MG63 (cell line): Measurements from ENCODE around the gene ARID3B. TPM values are rescaled to one million over a fixed set of nuclear protein-coding genes. Genes with fewer than 3 reads are reported as not detected.
"Not testable (repeated sequence)": the region's sequence is repeated elsewhere in the genome, so short reads cannot be mapped to it uniquely, and the experiment has no call there.

Experiments used
- DNase-seq: peaks from one replicate; pipeline ENCODE4 v3.0.0-alpha.2; 2020
- H3K27me3 ChIP-seq: fragments of 250-450 bp; sonication (Bioruptor Pico); 2 replicates; pipeline ENCODE4 v1.5.1; 2020; ENCODE audit warnings: mild to moderate bottlenecking, moderate library complexity
- H3K36me3 ChIP-seq: fragments of 250-450 bp; sonication (Bioruptor Pico); 2 replicates; pipeline ENCODE4 v1.5.1; 2020; ENCODE audit warnings: mild to moderate bottlenecking, moderate library complexity
- H3K4me3 ChIP-seq: fragments of 250-450 bp; sonication (Bioruptor Pico); 2 replicates; pipeline ENCODE4 v1.5.1; 2020; ENCODE audit warnings: mild to moderate bottlenecking, moderate library complexity
- H3K9me3 ChIP-seq: fragments of 250-450 bp; sonication (Bioruptor Pico); 2 replicates; pipeline ENCODE4 v1.5.1; 2020; ENCODE audit warnings: mild to moderate bottlenecking, moderate library complexity
- total RNA-seq: library from RNA; depleted of rRNA; stranded (reverse); fragments of >200 nt; shearing (Covaris generic); gene quantifications from 2 replicates; pipeline ENCODE4 v1.2.3, GENCODE V29; 2014; ENCODE audit warnings: low replicate concordance; rRNA removed

ARID3B gene, protein sequence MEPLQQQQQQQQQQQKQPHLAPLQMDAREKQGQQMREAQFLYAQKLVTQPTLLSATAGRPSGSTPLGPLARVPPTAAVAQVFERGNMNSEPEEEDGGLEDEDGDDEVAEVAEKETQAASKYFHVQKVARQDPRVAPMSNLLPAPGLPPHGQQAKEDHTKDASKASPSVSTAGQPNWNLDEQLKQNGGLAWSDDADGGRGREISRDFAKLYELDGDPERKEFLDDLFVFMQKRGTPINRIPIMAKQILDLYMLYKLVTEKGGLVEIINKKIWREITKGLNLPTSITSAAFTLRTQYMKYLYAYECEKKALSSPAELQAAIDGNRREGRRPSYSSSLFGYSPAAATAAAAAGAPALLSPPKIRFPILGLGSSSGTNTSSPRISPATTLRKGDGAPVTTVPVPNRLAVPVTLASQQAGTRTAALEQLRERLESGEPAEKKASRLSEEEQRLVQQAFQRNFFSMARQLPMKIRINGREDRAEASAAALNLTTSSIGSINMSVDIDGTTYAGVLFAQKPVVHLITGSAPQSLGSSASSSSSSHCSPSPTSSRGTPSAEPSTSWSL
- 0.10 and 1.3 TPM in 2 replicates for total RNA-seq

DNA sequence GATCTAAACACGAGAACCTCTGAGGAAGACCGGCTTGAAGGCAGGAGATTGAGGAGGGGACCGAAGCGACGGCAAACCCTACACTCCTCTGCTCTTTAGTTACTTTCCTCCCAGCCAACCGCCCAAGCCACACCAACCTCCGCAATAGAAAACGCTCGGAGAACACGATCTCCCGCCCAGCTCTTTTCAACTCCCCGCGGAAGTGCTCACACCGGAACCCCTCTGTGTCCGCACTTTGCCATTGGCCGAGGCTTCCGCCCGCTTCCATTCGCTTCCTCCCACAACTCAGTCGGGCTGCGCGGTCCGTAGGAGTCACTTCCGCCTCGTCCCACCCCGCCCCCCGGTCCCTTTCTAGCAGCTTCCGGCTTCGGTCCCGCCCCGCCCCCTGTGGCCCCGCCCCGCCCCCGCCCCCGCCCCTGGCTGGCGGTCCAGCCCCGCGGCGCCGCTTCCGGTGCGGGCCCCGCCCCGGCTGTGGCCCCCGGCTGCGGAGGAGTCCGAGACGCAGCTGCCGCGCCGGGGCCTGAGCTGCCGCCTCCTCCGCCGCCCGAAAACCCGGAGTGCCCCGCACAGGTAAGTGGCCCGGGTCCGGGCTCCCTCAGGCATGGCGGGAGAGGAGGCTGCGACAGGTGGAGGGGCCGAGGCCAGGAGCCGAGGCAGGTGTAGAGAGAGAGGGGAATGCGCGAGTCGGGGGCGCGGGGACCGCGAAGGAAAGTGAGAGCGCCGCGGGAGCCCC, at the start of gene ARID3B:
ARID3B (plus strand) TSS at position 460 of the 733 bp plus-strand sequence. CDS start 2,717 bp downstream, outside the sequence.
- peak; percentile 99 for DNase-seq
- peaks cover 8% of the 10 kb centered on the region for H3K36me3 ChIP-seq
- H3K9me3 ChIP-seq: no peaks in the 10 kb centered on the region
- H3K27me3 ChIP-seq: no peaks in the 10 kb centered on the region; the same call in 1 of the 2 replicates
- H3K4me3 ChIP-seq: peak within 1 kb of the TSS; percentile 89

DNA sequence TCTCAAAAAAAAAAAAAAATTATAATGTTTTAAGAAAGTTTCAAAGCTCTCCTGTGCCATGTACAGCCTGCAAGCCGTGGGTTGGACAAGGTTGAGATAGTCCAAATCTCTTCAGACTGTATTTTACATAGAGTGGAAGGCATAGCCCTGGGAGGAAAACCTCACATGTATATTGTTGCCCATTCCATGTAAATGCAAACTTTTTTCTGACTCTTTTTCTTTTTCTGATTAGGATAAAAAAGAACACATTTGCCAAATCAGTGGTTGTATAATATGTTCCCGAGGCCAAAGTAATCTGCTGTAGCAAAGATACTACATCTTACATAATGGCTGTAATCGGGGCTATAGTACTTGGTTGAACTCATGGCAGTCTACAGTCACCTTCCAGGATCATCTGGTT, 44.4 kb upstream of the ARID3B start:
- Histone ChIP-seq H3K4me3 (no peak overlapping the region), H3K9me3 (no peaks in the 10 kb centered on the region)

DNA sequence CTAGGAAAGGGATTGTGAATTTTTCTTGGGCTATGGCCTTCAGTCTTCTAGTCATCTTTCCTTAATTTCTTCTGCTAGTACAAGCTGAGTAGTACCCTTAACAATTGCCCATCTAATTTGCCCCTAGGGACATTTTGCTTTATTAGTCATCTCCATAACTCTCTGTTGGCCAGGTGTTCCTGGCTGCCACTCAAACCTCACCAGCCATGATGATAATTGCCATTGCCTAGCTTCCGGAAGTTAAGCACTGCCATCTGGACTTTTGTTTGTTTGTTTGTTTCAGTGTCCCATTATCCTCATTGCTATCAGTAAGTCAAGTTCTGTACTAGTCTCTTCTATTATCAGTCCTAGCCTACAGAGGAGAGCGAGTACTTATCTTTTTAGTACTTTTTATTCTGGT, 43.4 kb upstream of the ARID3B start:
- Histone ChIP-seq H3K4me3 (no peak overlapping the region), H3K9me3 (no peaks in the 10 kb centered on the region), H3K36me3 (no peaks in the 10 kb centered on the region; the same call in 1 of the 2 replicates), H3K27me3 (no peaks in the 10 kb centered on the region)
- peak; percentile 35 for DNase-seq

More for the DNA sequence above, 44.4 kb upstream of the ARID3B start:
- H3K36me3 ChIP-seq: no peaks in the 10 kb centered on the region
- H3K27me3 ChIP-seq: no peaks in the 10 kb centered on the region
- no peak for DNase-seq

DNA sequence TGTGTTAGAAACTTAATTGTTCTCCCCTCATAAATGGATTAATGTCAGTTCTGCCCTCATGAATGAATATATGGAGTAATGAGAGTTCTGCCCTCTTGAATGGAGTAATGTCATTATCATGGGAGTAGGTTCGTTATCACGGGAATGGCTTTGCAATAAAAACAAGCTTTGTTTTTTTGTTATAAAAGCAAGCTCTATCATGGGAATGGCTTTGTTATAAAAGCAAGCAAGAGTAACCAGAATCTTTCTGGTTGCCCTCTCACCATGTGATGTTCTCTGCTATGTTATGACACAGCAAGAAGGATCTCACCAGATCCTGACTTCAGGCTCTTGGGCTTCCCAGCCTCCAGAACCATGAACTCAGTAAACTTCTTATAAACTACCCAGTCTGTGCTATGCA, 41.7 kb upstream of the ARID3B start:
- H3K9me3 ChIP-seq: no peaks in the 10 kb centered on the region
- H3K4me3 ChIP-seq: no peak overlapping the region
- H3K27me3 ChIP-seq: no peaks in the 10 kb centered on the region
- no peaks in the 10 kb centered on the region; the same call in 1 of the 2 replicates for H3K36me3 ChIP-seq
- DNase-seq: no peak

DNA sequence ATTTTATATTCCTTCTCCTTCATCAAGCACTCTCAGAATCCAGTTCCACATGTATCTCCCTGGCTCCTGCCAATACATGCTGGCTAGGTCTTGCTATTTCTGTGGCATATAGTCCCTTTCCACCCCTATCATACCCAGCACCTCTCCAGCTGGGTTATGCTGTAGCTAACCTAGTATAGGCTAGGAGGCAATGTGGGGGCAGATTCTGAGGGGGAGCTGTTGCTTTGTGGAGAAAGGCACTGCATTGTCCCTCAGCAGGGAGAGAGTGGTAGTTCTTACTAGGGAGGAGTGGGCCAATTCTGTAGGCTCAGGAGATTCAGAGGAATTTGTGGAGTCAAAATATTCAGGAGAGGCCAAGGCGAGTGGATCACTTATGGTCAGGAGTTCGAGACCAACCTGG, 40.6 kb upstream of the ARID3B start:
- no peak overlapping the region for H3K4me3 ChIP-seq
- H3K36me3 ChIP-seq: no peaks in the 10 kb centered on the region; the same call in 1 of the 2 replicates
- no peak for DNase-seq
- no peaks in the 10 kb centered on the region for H3K27me3 ChIP-seq
- no peaks in the 10 kb centered on the region for H3K9me3 ChIP-seq

DNA sequence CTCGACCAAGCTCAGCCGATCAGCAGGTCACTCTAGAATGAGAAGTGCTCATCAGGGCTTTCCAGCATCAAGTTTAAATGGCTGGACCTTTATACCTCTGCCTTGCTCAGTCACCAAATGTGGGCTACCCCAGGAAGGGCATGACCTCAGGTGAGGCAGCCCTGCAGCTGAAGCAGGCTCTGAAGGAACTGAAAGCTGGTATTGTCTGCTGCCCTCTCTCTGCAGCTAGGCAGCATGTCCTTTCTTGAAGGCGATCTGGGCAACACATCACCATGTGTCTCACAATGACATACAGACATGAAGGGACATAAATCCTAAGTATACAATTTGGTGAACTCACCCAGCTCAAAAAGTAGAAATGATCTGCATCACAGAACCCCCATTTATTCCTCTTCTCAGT, 38.7 kb upstream of the ARID3B start:
- Histone ChIP-seq H3K27me3 (no peaks in the 10 kb centered on the region), H3K9me3 (no peaks in the 10 kb centered on the region), H3K36me3 (no peaks in the 10 kb centered on the region; the same call in 1 of the 2 replicates)

DNA sequence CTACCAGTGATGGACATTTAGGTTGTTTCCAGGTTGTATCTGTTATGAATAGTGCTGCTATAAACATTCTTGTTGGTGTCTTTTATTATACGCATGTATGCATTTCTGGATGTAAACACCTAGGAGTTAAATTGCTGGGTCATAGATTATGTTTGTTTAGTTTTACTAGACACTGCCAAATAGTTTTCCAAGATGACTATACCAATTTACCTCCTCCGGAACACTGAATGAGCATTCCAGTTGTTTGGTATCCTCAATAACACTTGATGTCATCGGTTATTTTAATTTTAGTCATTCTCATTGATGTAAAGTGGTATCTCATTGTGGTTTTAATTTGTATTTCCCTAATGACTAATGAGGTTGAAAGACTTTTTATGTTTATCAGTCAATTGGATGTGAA, 36.6 kb upstream of the ARID3B start:
- Histone ChIP-seq H3K36me3 (no peaks in the 10 kb centered on the region; the same call in 1 of the 2 replicates), H3K27me3 (no peaks in the 10 kb centered on the region), H3K9me3 (no peaks in the 10 kb centered on the region), H3K4me3 (no peak overlapping the region)
- no peak for DNase-seq

More for the DNA sequence above, 38.7 kb upstream of the ARID3B start:
- no peak overlapping the region for H3K4me3 ChIP-seq
- no peak for DNase-seq

DNA sequence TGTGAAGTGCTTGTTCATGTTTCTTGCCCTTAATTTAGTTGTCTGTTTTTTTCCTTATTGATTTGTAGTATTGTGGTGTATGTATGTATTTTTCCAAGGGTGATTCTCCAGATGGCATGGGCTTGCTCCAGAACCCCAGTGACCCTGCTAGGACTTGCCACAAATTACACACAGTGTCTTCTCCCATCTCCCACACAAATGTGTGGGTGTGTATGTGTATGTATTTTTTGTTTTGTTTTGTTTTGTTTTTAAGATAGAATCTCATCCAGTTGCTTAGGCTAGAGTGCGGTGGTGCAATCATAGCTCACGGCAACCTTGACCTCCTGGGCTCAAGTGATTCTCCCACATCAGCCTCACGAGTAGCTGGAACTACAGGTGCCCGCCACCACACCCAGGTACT, 36.2 kb upstream of the ARID3B start:
- no peak for DNase-seq
- Histone ChIP-seq H3K4me3 (no peak overlapping the region), H3K9me3 (no peaks in the 10 kb centered on the region), H3K27me3 (no peaks in the 10 kb centered on the region), H3K36me3 (no peaks in the 10 kb centered on the region; the same call in 1 of the 2 replicates)

DNA sequence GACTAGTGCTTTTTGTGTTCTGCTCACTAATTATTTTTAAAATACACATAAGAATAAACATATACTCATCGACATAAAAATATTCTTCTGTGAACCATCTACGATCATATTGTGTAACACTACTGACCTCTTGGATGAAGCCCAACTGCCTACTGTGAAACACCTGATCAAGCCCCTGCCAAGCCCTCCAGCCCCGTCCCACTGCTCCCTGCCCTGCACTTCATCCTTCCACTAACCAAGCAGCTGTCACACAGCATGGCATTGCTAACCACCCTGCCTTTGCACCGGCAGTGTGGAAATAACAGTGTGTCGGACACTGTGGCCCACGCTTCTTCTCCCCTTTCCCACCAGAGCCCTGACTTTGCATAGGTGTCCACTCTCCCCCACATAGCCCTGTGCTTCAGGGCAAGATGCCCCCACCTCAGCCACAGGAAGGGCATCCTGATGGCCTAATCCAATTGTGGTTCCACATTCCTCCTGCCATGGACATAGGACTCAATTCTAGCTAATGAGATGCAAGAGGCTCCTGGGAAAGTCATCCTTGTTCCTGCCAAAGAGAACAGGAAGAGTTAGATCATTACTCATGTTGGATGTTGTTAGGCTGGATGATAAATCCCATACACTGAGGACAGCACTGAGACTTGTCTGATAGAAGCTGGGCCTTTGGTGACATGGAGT, 35.0 kb upstream of the ARID3B start:
- DNase-seq: peak; percentile 22
- Histone ChIP-seq H3K27me3 (no peaks in the 10 kb centered on the region), H3K4me3 (no peak overlapping the region), H3K9me3 (no peaks in the 10 kb centered on the region), H3K36me3 (no peaks in the 10 kb centered on the region; the same call in 1 of the 2 replicates)

DNA sequence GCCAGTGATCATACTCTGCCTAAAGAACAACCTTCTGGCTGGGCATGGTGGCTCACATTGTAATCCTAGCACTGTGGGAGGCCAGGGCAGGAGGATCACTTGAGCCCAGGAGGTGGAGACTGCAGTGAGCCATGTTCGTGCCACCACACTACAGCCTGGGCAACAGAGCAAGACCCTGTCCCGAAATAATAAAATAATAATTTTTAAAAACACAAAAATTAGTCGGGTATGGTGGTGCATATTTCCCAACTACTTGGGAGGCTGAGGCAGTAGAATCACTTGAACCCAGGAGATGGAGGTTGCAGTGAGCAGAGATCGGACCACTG, 34.5 kb upstream of the ARID3B start:
- no peak for DNase-seq
- no peaks in the 10 kb centered on the region for H3K27me3 ChIP-seq
- no peaks in the 10 kb centered on the region for H3K9me3 ChIP-seq
- H3K36me3 ChIP-seq: no peaks in the 10 kb centered on the region; the same call in 1 of the 2 replicates
- no peak overlapping the region for H3K4me3 ChIP-seq

DNA sequence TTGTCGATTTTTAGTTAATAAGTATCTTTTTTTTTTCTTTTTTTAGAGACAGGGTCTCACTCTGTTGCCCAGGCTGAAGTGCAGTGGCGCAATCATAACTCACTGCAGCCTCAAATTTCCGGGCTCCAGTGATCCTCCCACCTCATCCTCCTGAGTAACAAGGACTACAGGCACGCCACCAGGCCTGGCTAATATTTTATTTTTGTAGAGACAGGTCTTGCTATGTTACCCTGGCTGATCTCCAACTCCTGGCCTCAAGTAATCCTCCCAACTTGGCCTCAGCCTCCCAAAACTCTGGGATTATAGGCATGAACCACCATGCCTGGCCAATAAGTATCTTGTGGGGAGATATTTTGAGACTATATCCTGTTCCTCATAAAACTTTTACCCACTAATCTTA, 29.4 kb upstream of the ARID3B start:
- no peaks in the 10 kb centered on the region for H3K36me3 ChIP-seq
- no peak overlapping the region for H3K4me3 ChIP-seq
- no peaks in the 10 kb centered on the region for H3K9me3 ChIP-seq
- no peaks in the 10 kb centered on the region for H3K27me3 ChIP-seq
- DNase-seq: peak; percentile 53

DNA sequence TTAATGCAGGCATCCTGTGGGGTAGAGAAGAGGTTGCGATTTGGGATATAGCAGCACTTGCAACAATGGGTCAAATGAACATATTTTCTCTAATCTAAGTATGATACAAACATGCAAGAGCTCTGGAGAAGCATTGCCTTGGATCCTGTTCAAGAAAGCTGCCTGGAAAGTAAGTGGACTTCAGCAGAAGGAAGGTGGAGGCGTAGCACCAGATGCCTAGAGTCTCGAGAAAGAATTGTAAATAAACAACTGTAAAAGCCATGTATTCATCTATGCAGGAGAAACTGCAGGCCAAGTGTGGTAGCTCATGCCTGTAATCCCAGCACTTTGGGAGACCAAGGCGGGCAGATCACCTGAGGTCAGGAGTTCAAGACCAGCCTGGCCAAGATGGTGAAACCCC, 27.0 kb upstream of the ARID3B start:
- peak; percentile 23 for DNase-seq

DNA sequence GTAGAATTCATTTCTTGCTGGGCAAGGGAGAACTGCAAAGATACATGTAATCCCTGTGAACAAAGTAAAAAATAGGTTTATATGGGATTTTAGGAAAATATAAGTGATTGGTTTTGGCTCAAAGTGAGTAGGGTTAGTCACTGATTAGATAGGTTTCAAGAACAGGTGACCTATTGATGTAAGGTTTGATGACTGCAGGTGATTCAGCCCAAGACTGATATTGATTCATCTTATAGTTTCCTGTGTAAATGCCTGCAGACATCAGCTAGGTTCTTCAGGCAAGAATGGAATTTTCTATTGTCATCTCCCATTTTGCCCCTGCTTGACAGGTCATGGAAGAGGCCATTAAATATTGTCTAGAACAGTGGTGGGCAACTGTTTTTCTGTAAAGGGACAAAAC, 23.9 kb upstream of the ARID3B start:
- Histone ChIP-seq H3K27me3 (no peaks in the 10 kb centered on the region), H3K9me3 (no peaks in the 10 kb centered on the region), H3K36me3 (no peaks in the 10 kb centered on the region), H3K4me3 (no peak overlapping the region)
- DNase-seq: no peak

More for the DNA sequence above, 27.0 kb upstream of the ARID3B start:
- not testable (repeated sequence) for H3K9me3 ChIP-seq, H3K4me3 ChIP-seq, H3K27me3 ChIP-seq, H3K36me3 ChIP-seq

DNA sequence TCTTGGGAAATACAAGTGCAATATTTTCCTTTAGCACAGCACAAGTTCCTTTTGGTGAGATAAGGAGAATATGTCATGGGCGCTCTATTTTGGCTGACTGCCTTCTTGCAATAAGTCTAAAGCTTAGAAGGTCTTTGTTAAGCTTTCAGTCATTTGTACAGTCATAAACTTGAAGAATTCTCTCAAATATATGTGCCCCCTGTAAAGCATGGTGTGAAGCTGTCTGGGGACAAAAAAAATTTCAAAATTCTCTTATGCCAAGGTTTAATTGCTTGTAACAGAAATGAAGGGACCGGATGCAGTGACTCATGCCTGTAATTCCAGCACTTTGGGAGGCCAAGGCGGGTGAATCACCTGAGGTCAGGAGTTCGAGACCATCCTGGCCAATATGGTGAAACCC, 21.7 kb upstream of the ARID3B start:
- Histone ChIP-seq H3K36me3 (no peaks in the 10 kb centered on the region), H3K4me3 (no peak overlapping the region)
- DNase-seq: peak; percentile 68

DNA sequence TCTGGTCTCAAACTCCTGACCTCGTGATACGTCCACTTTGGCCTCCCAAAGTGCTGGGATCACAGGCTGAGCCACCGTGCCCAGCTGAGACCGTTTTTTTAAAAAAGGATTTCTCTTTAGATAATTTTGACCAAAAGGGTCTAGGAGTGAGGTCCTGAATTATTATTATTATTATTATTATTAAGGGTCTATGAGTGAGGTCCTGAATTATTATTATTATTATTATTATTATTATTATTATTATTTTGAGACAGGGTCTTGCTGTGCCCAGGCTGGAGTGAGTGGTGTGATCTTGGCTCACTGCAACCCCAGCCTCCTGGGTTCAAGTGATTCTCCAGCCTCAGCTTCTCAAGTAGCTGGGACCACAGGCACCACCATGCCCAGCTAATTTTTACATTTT, 20.6 kb upstream of the ARID3B start:
- Histone ChIP-seq H3K27me3 (no peaks in the 10 kb centered on the region), H3K36me3 (no peaks in the 10 kb centered on the region), H3K9me3 (no peaks in the 10 kb centered on the region), H3K4me3 (no peak overlapping the region)
- DNase-seq: no peak

More for the DNA sequence above, 21.7 kb upstream of the ARID3B start:
- Histone ChIP-seq H3K9me3 (no peaks in the 10 kb centered on the region), H3K27me3 (no peaks in the 10 kb centered on the region)

DNA sequence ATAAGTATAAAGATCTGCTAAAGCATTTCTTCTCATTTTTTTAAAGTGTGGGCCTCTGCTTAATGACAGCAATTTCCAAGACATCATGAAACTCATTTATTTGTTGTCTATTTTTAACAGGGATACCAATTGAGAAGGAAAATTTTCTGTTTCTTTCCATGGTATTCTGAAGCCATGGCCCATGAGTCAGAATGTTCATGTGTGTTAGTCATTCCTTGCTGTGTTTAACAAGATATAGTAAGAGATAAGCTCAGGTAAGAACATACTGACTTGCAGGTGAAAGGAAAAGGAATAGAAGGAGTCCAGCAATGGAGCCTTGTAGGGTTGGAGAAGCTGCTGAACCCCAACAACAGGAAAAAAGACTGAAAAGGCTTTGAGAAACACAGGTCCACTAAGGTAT, 17.0 kb upstream of the ARID3B start:
- no peak overlapping the region for H3K4me3 ChIP-seq
- no peaks in the 10 kb centered on the region for H3K27me3 ChIP-seq
- H3K36me3 ChIP-seq: no peaks in the 10 kb centered on the region
- H3K9me3 ChIP-seq: no peaks in the 10 kb centered on the region
- no peak for DNase-seq

DNA sequence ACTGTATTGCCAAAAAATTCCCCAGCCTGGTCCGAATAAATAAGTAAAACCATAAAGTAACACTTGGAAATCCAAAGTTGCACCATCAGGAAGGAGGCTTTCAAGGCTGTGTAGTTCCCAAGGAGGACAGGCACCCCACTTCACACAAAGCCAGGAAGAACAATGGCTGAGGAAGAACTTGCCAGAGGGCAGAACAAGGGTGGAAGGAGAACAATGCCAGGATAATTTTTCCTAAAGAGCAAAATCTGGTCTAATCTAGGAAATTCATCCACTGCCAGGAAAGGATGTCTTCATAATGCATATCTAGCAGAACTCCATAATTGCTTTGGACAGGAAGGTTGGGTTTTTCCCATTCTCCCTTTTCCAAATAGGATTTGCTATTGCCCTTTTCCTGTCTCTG, 15.7 kb upstream of the ARID3B start:
- H3K36me3 ChIP-seq: no peaks in the 10 kb centered on the region
- DNase-seq: no peak
- no peak overlapping the region for H3K4me3 ChIP-seq
- no peaks in the 10 kb centered on the region for H3K9me3 ChIP-seq
- no peaks in the 10 kb centered on the region for H3K27me3 ChIP-seq
